AG04450 (cell line): ENCODE measurements around the gene FARS2. TPM values are rescaled to one million over a fixed set of nuclear protein-coding genes. Genes with fewer than 3 reads are reported as not detected.

ENCODE experiments used
- CTCF ChIA-PET: fragments of 300-600, 350-600 bp; formaldehyde crosslinking; extraction: SDS; loops from one replicate; lab custom pipeline; 2022; ENCODE audit warnings: antibody characterized with exemption, inconsistent platforms; lab: Charles Lee
- POLR2A ChIA-PET: fragments of 350-600 bp; formaldehyde crosslinking; extraction: SDS; loops from one replicate; lab custom pipeline; 2021; ENCODE audit warnings: antibody characterized with exemption, inconsistent platforms; lab: Yijun Ruan, JAX
- DNase-seq: peaks from one replicate; pipeline ENCODE4 v3.0.0-alpha.2; 2011; ENCODE audit warnings: low read depth, low spot score
- H3K27ac ChIP-seq: one replicate; pipeline ENCODE4 v1.5.1; 2012; ENCODE audit warnings: low read depth, low read length, control low read depth
- H3K27me3 ChIP-seq: one replicate; pipeline ENCODE4 v1.6.0; 2012; ENCODE audit warnings: low read length; ENCODE audit not compliant: control insufficient read depth, insufficient read depth
- H3K4me3 ChIP-seq: 2 replicates; pipeline ENCODE4 v1.5.1; 2011; ENCODE audit warnings: mild to moderate bottlenecking, low read depth, low read length, control low read depth
- H3K9me3 ChIP-seq: 2 replicates; pipeline ENCODE4 v1.5.1; 2012; ENCODE audit warnings: low read length; ENCODE audit not compliant: control insufficient read depth, insufficient read depth
- CTCF ChIP-seq: IDR thresholded peaks from 2 replicates; pipeline ENCODE4 v1.5.1; 2011; ENCODE audit warnings: low read depth, low read length, control low read depth, inconsistent platforms
- polyA plus RNA-seq: library from polyadenylated mRNA; depleted of rRNA; stranded (reverse); fragments of >200 nt; gene quantifications from 2 replicates; pipeline ENCODE4 v1.2.3, GENCODE V29; 2011

FARS2 gene
- polyA plus RNA-seq, 1 experiment = 14.0 TPM

- Histone ChIP-seq H3K4me3 (no peak overlapping the region), H3K27ac (no peak overlapping the region), H3K27me3 (no peaks in the 10 kb centered on the region), H3K9me3 (no peaks in the 10 kb centered on the region)
- CTCF ChIA-PET = interaction anchor here (1.4 kb wide), 1 partner anchor 131 kb away, joined by 3 read pairs; no protein-coding TSS in a partner anchor
- TF ChIP-seq CTCF = no peak
- POLR2A ChIA-PET = no interaction called here
- DNase-seq = no peak
Measured at GRCh38 chr6:5339786-5340185, 78.5 kb downstream of the FARS2 start.

- ChIA-PET POLR2A (no interaction called here), CTCF (no interaction called here)
- no peaks in the 10 kb centered on the region for H3K27me3 ChIP-seq
- no peak for TF ChIP-seq CTCF
- H3K4me3 ChIP-seq = no peak overlapping the region
- no peaks in the 10 kb centered on the region for H3K9me3 ChIP-seq
- no peak overlapping the region for H3K27ac ChIP-seq
- DNase-seq = no peak
Measured at GRCh38 chr6:5341845-5342244, 80.5 kb downstream of the FARS2 start.

GRCh38 chr6:5343998-5344397 lies 82.7 kb downstream of the FARS2 start:
- Histone ChIP-seq H3K27ac (no peak overlapping the region), H3K4me3 (no peak overlapping the region), H3K27me3 (no peaks in the 10 kb centered on the region), H3K9me3 (no peaks in the 10 kb centered on the region)
- CTCF ChIA-PET = interaction anchor here (0.8 kb wide), 1 partner anchor 45 kb away, joined by 3 read pairs; no protein-coding TSS in a partner anchor
- no peak for TF ChIP-seq CTCF
- no peak for DNase-seq
- POLR2A ChIA-PET = no interaction called here

- CTCF ChIA-PET = no interaction called here
- DNase-seq = no peak
Measured at GRCh38 chr6:5345324-5345723, 84.0 kb downstream of the FARS2 start.

More at GRCh38 chr6:5345324-5345723, 84.0 kb downstream of the FARS2 start:
- Histone ChIP-seq H3K27me3 (no peaks in the 10 kb centered on the region), H3K9me3 (no peaks in the 10 kb centered on the region), H3K27ac (no peak overlapping the region), H3K4me3 (no peak overlapping the region)
- no peak for TF ChIP-seq CTCF
- POLR2A ChIA-PET = no interaction called here
